Measurements from ENCODE around the gene CADM4.
"Not testable (repeated sequence)": the region's sequence is repeated elsewhere in the genome, so short reads cannot be mapped to it uniquely, and the experiment has no call there.

The CADM4 gene

DNA sequence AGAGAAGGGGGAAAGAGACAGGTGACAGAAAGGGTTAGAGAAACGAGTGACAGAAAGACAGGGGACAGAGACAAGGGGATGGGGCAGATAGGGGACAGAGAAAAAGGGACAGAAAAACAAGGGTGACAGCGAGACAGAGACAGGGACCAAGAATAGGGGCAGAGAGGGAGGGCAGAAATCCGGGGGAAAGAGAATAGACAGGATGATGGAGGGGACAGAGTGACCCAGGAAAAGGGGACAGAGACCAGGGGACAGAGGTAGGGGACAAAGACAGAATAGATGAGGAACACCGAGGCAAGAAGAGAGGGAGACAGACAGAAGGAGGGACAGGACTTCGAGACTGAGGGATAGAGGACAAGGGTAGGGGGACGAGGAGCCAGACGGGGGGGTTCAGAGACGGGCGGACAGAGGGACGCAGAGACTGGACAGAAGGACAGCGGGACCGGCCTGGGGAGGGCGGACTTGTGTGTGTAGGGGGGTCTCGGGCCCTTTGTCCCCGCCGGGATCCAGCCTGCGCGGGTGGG is 593 bp downstream of the CADM4 start:
- Histone ChIP-seq H3K23ac (ENCODE audit: low read length in 2 of 2) (peak overlapping the region in 1 of 2 experiments; percentile 20), H3K4me2 (ENCODE audit: low read length, poor library complexity, severe bottlenecking) (peak overlapping the region; percentile 81), H2BK5ac (ENCODE audit: low read depth, low read length, poor library complexity, severe bottlenecking) (no peak overlapping the region), H3K4me3 (ENCODE audit: insufficient read depth in 1 of 2, low read depth in 1 of 2, low read length in 2 of 2) (peak overlapping the region in 1 of 2 experiments; percentile 69), H2AFZ (ENCODE audit: low read depth, low read length) (no peak overlapping the region), H3K79me1 (replicated peaks; ENCODE audit: low read length, poor library complexity, severe bottlenecking) (peaks cover 16% of the 10 kb centered on the region), H3K18ac (ENCODE audit: low read depth in 1 of 2, low read length in 2 of 2) (no peak overlapping the region), H3K14ac (ENCODE audit: low read length in 2 of 2) (no peak overlapping the region), H2BK15ac (ENCODE audit: low read depth, poor library complexity, severe bottlenecking) (no peak overlapping the region), H4K8ac (ENCODE audit: low read length) (peak overlapping the region; percentile 42), H3K36me3 (ENCODE audit: control insufficient read depth in 1 of 2, insufficient read depth in 2 of 2, low read depth in 1 of 2, low read length in 2 of 2) (no peaks in the 10 kb centered on the region), H3K4ac (ENCODE audit: low read depth in 1 of 2, low read length in 2 of 2) (no peak overlapping the region), H3K9me3 (ENCODE audit: control insufficient read depth, low read length) (no peaks in the 10 kb centered on the region), H2BK120ac (ENCODE audit: low read depth, low read length) (peak overlapping the region; percentile 50), H4K91ac (ENCODE audit: low read length) (no peak overlapping the region), H2BK12ac (ENCODE audit: low read length in 2 of 2) (no peak overlapping the region), H2AK5ac (ENCODE audit: low read length, severe bottlenecking) (no peak overlapping the region), H3K27ac (ENCODE audit: low read length, poor library complexity, severe bottlenecking) (no peak overlapping the region), H3K27me3 (ENCODE audit: control insufficient read depth in 1 of 2, insufficient read depth in 1 of 2, low read length in 2 of 2) (peaks cover 0 to 36% of the 10 kb centered on the region in 2 experiments), H3K9ac (ENCODE audit: low read length) (no peak overlapping the region), H3K4me1 (ENCODE audit: control insufficient read depth, insufficient read depth, low read depth, low read length) (peaks cover 37% of the 10 kb centered on the region)
- DNase-seq: no peak
- 17% methylated on average over 9 of the region's 18 CpGs for WGBS

DNA sequence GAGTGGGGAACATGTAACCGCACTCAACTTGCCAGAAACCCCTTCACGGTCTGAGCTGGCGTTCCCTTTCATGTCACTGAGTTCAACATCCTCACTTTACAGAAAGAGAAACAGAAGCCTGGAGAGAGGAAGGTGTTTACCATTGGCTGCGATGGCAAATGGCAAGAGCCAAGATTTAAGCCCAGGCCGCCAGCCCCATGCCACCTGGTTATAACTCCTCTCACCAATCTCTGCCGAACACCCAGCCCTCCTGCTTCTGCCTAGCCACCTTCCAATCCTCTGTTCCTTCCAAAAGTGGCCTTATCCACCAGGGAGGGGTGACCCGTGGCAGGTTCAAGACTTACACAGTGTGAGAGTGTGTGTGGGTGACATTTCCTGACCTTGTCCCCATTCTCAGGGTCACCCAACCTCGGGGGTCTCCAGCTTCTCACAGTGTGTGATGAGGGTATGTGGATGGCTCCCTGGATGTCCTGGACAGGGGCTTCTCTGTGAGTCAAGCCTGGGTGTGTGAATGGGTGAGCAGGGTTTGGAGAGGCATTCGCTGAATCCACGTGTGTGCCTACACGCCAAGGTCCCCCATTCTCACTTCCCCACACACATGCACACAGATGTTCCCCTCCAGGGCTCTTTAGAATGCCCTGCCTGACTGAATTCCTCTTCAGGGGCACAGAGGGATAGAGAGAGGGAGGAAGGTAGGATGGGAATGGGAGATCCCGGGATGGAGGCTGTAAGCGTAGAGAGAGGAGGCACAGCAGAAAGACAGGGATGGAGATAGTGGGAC is 1.2 kb downstream of the CADM4 start:
- Histone ChIP-seq H3K9me3 (ENCODE audit: control insufficient read depth, low read length) (no peaks in the 10 kb centered on the region), H2BK120ac (ENCODE audit: low read depth, low read length) (no peak overlapping the region), H2BK5ac (ENCODE audit: low read depth, low read length, poor library complexity, severe bottlenecking) (no peak overlapping the region), H3K4me3 (ENCODE audit: insufficient read depth in 1 of 2, low read depth in 1 of 2, low read length in 2 of 2) (no peak overlapping the region), H3K79me1 (replicated peaks; ENCODE audit: low read length, poor library complexity, severe bottlenecking) (peaks cover 18% of the 10 kb centered on the region), H4K8ac (ENCODE audit: low read length) (no peak overlapping the region), H3K4me2 (ENCODE audit: low read length, poor library complexity, severe bottlenecking) (peak overlapping the region; percentile 81), H2BK15ac (ENCODE audit: low read depth, poor library complexity, severe bottlenecking) (no peak overlapping the region), H2AFZ (ENCODE audit: low read depth, low read length) (no peak overlapping the region), H3K18ac (ENCODE audit: low read depth in 1 of 2, low read length in 2 of 2) (no peak overlapping the region), H2BK12ac (ENCODE audit: low read length in 2 of 2) (no peak overlapping the region), H3K14ac (ENCODE audit: low read length in 2 of 2) (no peak overlapping the region), H3K36me3 (ENCODE audit: control insufficient read depth in 1 of 2, insufficient read depth in 2 of 2, low read depth in 1 of 2, low read length in 2 of 2) (no peaks in the 10 kb centered on the region), H4K91ac (ENCODE audit: low read length) (no peak overlapping the region), H3K4ac (ENCODE audit: low read depth in 1 of 2, low read length in 2 of 2) (no peak overlapping the region), H3K27ac (ENCODE audit: low read length, poor library complexity, severe bottlenecking) (no peak overlapping the region), H3K27me3 (ENCODE audit: control insufficient read depth in 1 of 2, insufficient read depth in 1 of 2, low read length in 2 of 2) (peaks cover 0 to 36% of the 10 kb centered on the region in 2 experiments), H3K23ac (ENCODE audit: low read length in 2 of 2) (peak overlapping the region in 1 of 2 experiments; percentile 20), H3K9ac (ENCODE audit: low read length) (no peak overlapping the region), H2AK5ac (ENCODE audit: low read length, severe bottlenecking) (peak overlapping the region; percentile 23), H3K4me1 (ENCODE audit: control insufficient read depth, insufficient read depth, low read depth, low read length) (peaks cover 39% of the 10 kb centered on the region)
- 92% methylated on average over 10 of the region's 13 CpGs for WGBS
- DNase-seq: no peak

DNA sequence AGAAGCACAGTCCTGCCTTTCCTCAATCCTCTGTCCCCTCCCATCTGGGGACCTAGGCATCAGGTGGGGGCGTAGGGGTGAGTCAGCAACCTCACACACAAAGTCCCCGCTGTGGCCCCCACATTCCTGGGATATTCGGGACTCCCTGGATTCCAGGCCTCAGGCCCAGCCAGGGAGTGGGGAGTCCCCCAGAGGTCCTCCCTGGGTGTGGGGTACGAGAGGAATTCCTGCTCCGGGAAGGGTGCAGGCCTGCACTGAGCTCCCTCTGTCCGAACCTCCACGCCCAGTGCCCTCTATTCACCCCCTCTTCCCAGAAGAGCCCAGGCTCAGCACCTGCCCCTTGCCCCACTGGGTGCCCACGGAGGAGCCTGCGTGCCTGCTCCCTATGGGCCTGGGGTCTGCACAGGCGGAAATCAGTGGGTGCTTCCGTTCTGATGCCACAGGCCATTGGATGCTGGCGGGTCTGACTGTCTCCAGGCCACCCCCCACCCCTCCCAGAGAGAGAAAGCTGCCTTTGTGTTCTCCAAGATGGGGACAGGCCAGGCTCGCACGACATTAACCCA is 3.4 kb downstream of the CADM4 start:
- H3K27ac ChIP-seq (ENCODE audit: low read length, poor library complexity, severe bottlenecking): peak overlapping the region; percentile 45
- H3K9ac ChIP-seq (ENCODE audit: low read length): no peak overlapping the region
- no peaks in the 10 kb centered on the region for H3K9me3 ChIP-seq (ENCODE audit: control insufficient read depth, low read length)
- H4K91ac ChIP-seq (ENCODE audit: low read length): peak overlapping the region; percentile 29
- peak overlapping the region; percentile 49 for H3K4me2 ChIP-seq (ENCODE audit: low read length, poor library complexity, severe bottlenecking)
- H3K36me3 ChIP-seq (ENCODE audit: control insufficient read depth in 1 of 2, insufficient read depth in 2 of 2, low read depth in 1 of 2, low read length in 2 of 2): no peaks in the 10 kb centered on the region
- no peak overlapping the region for H3K4ac ChIP-seq (ENCODE audit: low read depth in 1 of 2, low read length in 2 of 2)
- peaks cover 0 to 33% of the 10 kb centered on the region in 2 experiments for H3K27me3 ChIP-seq (ENCODE audit: control insufficient read depth in 1 of 2, insufficient read depth in 1 of 2, low read length in 2 of 2)
- H2AK5ac ChIP-seq (ENCODE audit: low read length, severe bottlenecking): peak overlapping the region; percentile 86
- H2BK120ac ChIP-seq (ENCODE audit: low read depth, low read length): peak overlapping the region; percentile 65
- no peak overlapping the region for H2AFZ ChIP-seq (ENCODE audit: low read depth, low read length)
- no peak overlapping the region for H3K23ac ChIP-seq (ENCODE audit: low read length in 2 of 2)
- peaks cover 39% of the 10 kb centered on the region for H3K4me1 ChIP-seq (ENCODE audit: control insufficient read depth, insufficient read depth, low read depth, low read length)
- 69% methylated on average over 12 of the region's 14 CpGs for WGBS
- no peak overlapping the region for H2BK5ac ChIP-seq (ENCODE audit: low read depth, low read length, poor library complexity, severe bottlenecking)
- H3K14ac ChIP-seq (ENCODE audit: low read length in 2 of 2): no peak overlapping the region
- H3K4me3 ChIP-seq (ENCODE audit: insufficient read depth in 1 of 2, low read depth in 1 of 2, low read length in 2 of 2): no peak overlapping the region
- peak overlapping the region; percentile 27 for H4K8ac ChIP-seq (ENCODE audit: low read length)
- peak overlapping the region; percentile 66 for H2BK15ac ChIP-seq (ENCODE audit: low read depth, poor library complexity, severe bottlenecking)
- no peak overlapping the region for H3K18ac ChIP-seq (ENCODE audit: low read depth in 1 of 2, low read length in 2 of 2)
- no peak overlapping the region for H2BK12ac ChIP-seq (ENCODE audit: low read length in 2 of 2)
- no peak for DNase-seq
- peaks cover 19% of the 10 kb centered on the region for H3K79me1 ChIP-seq (replicated peaks; ENCODE audit: low read length, poor library complexity, severe bottlenecking)

DNA sequence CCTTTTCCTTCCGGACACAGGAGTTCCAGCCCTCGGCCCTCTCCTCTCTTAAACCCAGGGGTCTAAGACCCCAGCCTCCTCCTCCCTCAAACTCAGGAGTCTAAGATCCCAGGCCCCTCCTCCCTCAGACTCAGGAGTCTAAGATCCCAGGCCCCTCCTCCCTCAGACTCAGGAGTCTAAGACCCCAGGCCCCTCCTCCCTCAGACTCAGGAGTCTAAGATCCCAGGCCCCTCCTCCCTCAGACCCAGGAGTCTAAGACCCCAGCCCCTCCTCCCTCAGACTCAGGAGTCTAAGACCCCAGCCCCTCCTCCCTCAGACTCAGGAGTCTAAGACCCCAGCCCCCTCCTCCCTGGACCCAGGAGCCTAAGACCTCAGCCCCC is 4.1 kb downstream of the CADM4 start:
- DNase-seq; H2BK12ac ChIP-seq (ENCODE audit: low read length in 2 of 2); H3K4ac ChIP-seq (ENCODE audit: low read depth in 1 of 2, low read length in 2 of 2); H3K18ac ChIP-seq (ENCODE audit: low read depth in 1 of 2, low read length in 2 of 2); H3K9me3 ChIP-seq (ENCODE audit: control insufficient read depth, low read length); H2BK5ac ChIP-seq (ENCODE audit: low read depth, low read length, poor library complexity, severe bottlenecking); H2AFZ ChIP-seq (ENCODE audit: low read depth, low read length); H3K4me3 ChIP-seq (ENCODE audit: insufficient read depth in 1 of 2, low read depth in 1 of 2, low read length in 2 of 2); H3K23ac ChIP-seq (ENCODE audit: low read length in 2 of 2); H3K14ac ChIP-seq (ENCODE audit: low read length in 2 of 2); H3K36me3 ChIP-seq (ENCODE audit: control insufficient read depth in 1 of 2, insufficient read depth in 2 of 2, low read depth in 1 of 2, low read length in 2 of 2): not testable (repeated sequence)
- peak overlapping the region; percentile 67 for H3K9ac ChIP-seq (ENCODE audit: low read length)
- peaks cover 39% of the 10 kb centered on the region for H3K4me1 ChIP-seq (ENCODE audit: control insufficient read depth, insufficient read depth, low read depth, low read length)
- H2BK120ac ChIP-seq (ENCODE audit: low read depth, low read length): peak overlapping the region; percentile 81
- peak overlapping the region; percentile 94 for H2AK5ac ChIP-seq (ENCODE audit: low read length, severe bottlenecking)
- H3K79me1 ChIP-seq (replicated peaks; ENCODE audit: low read length, poor library complexity, severe bottlenecking): peaks cover 21% of the 10 kb centered on the region
- peak overlapping the region; percentile 97 for H4K8ac ChIP-seq (ENCODE audit: low read length)
- H3K27me3 ChIP-seq (ENCODE audit: control insufficient read depth in 1 of 2, insufficient read depth in 1 of 2, low read length in 2 of 2): peaks cover 0 to 28% of the 10 kb centered on the region in 2 experiments
- peak overlapping the region; percentile 94 for H4K91ac ChIP-seq (ENCODE audit: low read length)
- H3K27ac ChIP-seq (ENCODE audit: low read length, poor library complexity, severe bottlenecking): peak overlapping the region; percentile 34
- peak overlapping the region; percentile 86 for H3K4me2 ChIP-seq (ENCODE audit: low read length, poor library complexity, severe bottlenecking)
- 13% methylated on average over 2 of the region's 2 CpGs for WGBS
- peak overlapping the region; percentile 74 for H2BK15ac ChIP-seq (ENCODE audit: low read depth, poor library complexity, severe bottlenecking)

Measured in mesenchymal stem cell (in vitro differentiated cells and primary cell).